ENCODE results near the gene UNC45A.
"Not testable (repeated sequence)": the region's sequence is repeated elsewhere in the genome, so short reads cannot be mapped to it uniquely, and the experiment has no call there.

UNC45A gene

GRCh38 chr15:90903733-90904536 is 31.1 kb upstream of the UNC45A start:
- DNase-seq, result no peak

GRCh38 chr15:90904746-90905145 is 30.3 kb upstream of the UNC45A start:
- DNase-seq, result no peak

GRCh38 chr15:90905306-90906180 is 29.5 kb upstream of the UNC45A start:
- DNase-seq, result no peak

GRCh38 chr15:90906181-90906849 is 28.8 kb upstream of the UNC45A start:
- no peak for DNase-seq

GRCh38 chr15:90907051-90907660 is 27.9 kb upstream of the UNC45A start:
- no peak for DNase-seq

- no peak for DNase-seq
These were observed 27.1 kb upstream of the UNC45A start for GRCh38 chr15:90907838-90908507.

GRCh38 chr15:90909449-90909848 is 25.6 kb upstream of the UNC45A start:
- not testable (repeated sequence) for DNase-seq

- no peak for DNase-seq
These were observed 25.1 kb upstream of the UNC45A start for GRCh38 chr15:90909976-90910375.

- no peak for DNase-seq
These were observed 24.4 kb upstream of the UNC45A start for GRCh38 chr15:90910441-90911301.

GRCh38 chr15:90911302-90911623 is 23.8 kb upstream of the UNC45A start:
- no peak for DNase-seq

- DNase-seq, result no peak
These were observed 22.9 kb upstream of the UNC45A start for GRCh38 chr15:90911906-90912769.

- DNase-seq, result no peak
These were observed 22.4 kb upstream of the UNC45A start for GRCh38 chr15:90912770-90913075.

GRCh38 chr15:90913398-90913944 is 21.6 kb upstream of the UNC45A start:
- no peak for DNase-seq

- no peak for DNase-seq
These were observed 20.6 kb upstream of the UNC45A start for GRCh38 chr15:90914305-90915080.

GRCh38 chr15:90915216-90915807 is 19.8 kb upstream of the UNC45A start:
- no peak for DNase-seq

GRCh38 chr15:90915808-90916440 is 19.2 kb upstream of the UNC45A start:
- no peak for DNase-seq

- no peak for DNase-seq
These were observed 18.6 kb upstream of the UNC45A start for GRCh38 chr15:90916461-90916860.

- no peak for DNase-seq
These were observed 17.5 kb upstream of the UNC45A start for GRCh38 chr15:90917569-90917968.

Data from activated CD4-positive, alpha-beta T cell treated with anti-CD3 and anti-CD28 coated beads for 1 hour (primary cell).